Activated CD4-positive, alpha-beta T cell treated with anti-CD3 and anti-CD28 coated beads, Interleukin-2, Interleukin-4, amounts not matched to agents 100 ng/mL and 50 ng/mL, durations not matched to agents 16 hours and 8 hours (primary cell): ENCODE data around the gene TBCEL.
"Not testable (repeated sequence)": the region's sequence is repeated elsewhere in the genome, so short reads cannot be mapped to it uniquely, and the experiment has no call there.

ENCODE experiments used
- DNase-seq: peaks from one replicate; pipeline ENCODE4 v3.0.0-alpha.2; 2020; ENCODE audit warnings: low spot score

The TBCEL gene

GRCh38 chr11:121023848-121024751 lies at the start of gene TBCEL:
Gene TBCEL, plus strand, starts transcription at chr11:121024102. Its CDS starts 21,589 bp downstream, at chr11:121045691.
- DNase-seq: peak; percentile 88

- DNase-seq: no peak
Observed at GRCh38 chr11:120974466-120974865, 49.4 kb upstream of the TBCEL start.

- DNase-seq: no peak
Observed at GRCh38 chr11:120974965-120975364, 48.9 kb upstream of the TBCEL start.

- no peak for DNase-seq
Observed at GRCh38 chr11:120977266-120978137, 46.4 kb upstream of the TBCEL start.

GRCh38 chr11:120978701-120979100 lies 45.2 kb upstream of the TBCEL start:
- no peak for DNase-seq

GRCh38 chr11:120985718-120986569 lies 38.0 kb upstream of the TBCEL start:
- DNase-seq: peak; percentile 25

GRCh38 chr11:120988603-120989002 lies 35.3 kb upstream of the TBCEL start:
- no peak for DNase-seq

- DNase-seq: no peak
Observed at GRCh38 chr11:120991830-120992686, 31.8 kb upstream of the TBCEL start.

GRCh38 chr11:120994091-120994859 lies 29.6 kb upstream of the TBCEL start:
- no peak for DNase-seq

- no peak for DNase-seq
Observed at GRCh38 chr11:120995184-120995583, 28.7 kb upstream of the TBCEL start.

- DNase-seq: no peak
Observed at GRCh38 chr11:120996973-120997372, 26.9 kb upstream of the TBCEL start.

GRCh38 chr11:120998581-120998980 lies 25.3 kb upstream of the TBCEL start:
- no peak for DNase-seq

GRCh38 chr11:121004206-121004840 lies 19.6 kb upstream of the TBCEL start:
- no peak for DNase-seq

- no peak for DNase-seq
Observed at GRCh38 chr11:121006922-121007321, 17.0 kb upstream of the TBCEL start.

- no peak for DNase-seq
Observed at GRCh38 chr11:121008551-121008950, 15.4 kb upstream of the TBCEL start.

- DNase-seq: no peak
Observed at GRCh38 chr11:121012091-121012490, 11.8 kb upstream of the TBCEL start.

- DNase-seq: no peak
Observed at GRCh38 chr11:121018746-121019145, 5.2 kb upstream of the TBCEL start.

- DNase-seq: not testable (repeated sequence)
Observed at GRCh38 chr11:121021718-121022117, 2.2 kb upstream of the TBCEL start.

GRCh38 chr11:121024989-121025388 lies 1.1 kb downstream of the TBCEL start:
- no peak for DNase-seq

- DNase-seq: no peak
Observed at GRCh38 chr11:121029153-121029552, 5.3 kb downstream of the TBCEL start.
